ENCODE data around the gene TMEM140.

TMEM140 gene

GRCh38 chr7:135174941-135175340 is 27.1 kb downstream of the TMEM140 start:
- no peak for DNase-seq (ENCODE audit: low read depth in 2 of 2)

- DNase-seq (ENCODE audit: low read depth in 2 of 2), result no peak
Measured at GRCh38 chr7:135175931-135176330, 28.1 kb downstream of the TMEM140 start.

GRCh38 chr7:135177028-135177696 is 29.3 kb downstream of the TMEM140 start:
- DNase-seq (ENCODE audit: low read depth in 2 of 2), result no peak

GRCh38 chr7:135178364-135178763 is 30.5 kb downstream of the TMEM140 start:
- DNase-seq (ENCODE audit: low read depth in 2 of 2), result no peak

GRCh38 chr7:135179321-135179925 is 31.6 kb downstream of the TMEM140 start:
- DNase-seq (ENCODE audit: low read depth in 2 of 2), result no peak

GRCh38 chr7:135180122-135180521 is 32.2 kb downstream of the TMEM140 start:
- no peak for DNase-seq (ENCODE audit: low read depth in 2 of 2)

GRCh38 chr7:135181261-135181928 is 33.5 kb downstream of the TMEM140 start:
- no peak for DNase-seq (ENCODE audit: low read depth in 2 of 2)

GRCh38 chr7:135181929-135182678 is 34.2 kb downstream of the TMEM140 start:
- DNase-seq (ENCODE audit: low read depth in 2 of 2), result no peak

GRCh38 chr7:135183478-135183877 is 35.6 kb downstream of the TMEM140 start:
- no peak for DNase-seq (ENCODE audit: low read depth in 2 of 2)

- no peak for DNase-seq (ENCODE audit: low read depth in 2 of 2)
Measured at GRCh38 chr7:135184254-135184841, 36.5 kb downstream of the TMEM140 start.

GRCh38 chr7:135185471-135186260 is 37.8 kb downstream of the TMEM140 start:
- no peak for DNase-seq (ENCODE audit: low read depth in 2 of 2)

GRCh38 chr7:135186261-135186540 is 38.3 kb downstream of the TMEM140 start:
- DNase-seq (ENCODE audit: low read depth in 2 of 2), result no peak

- no peak for DNase-seq (ENCODE audit: low read depth in 2 of 2)
Measured at GRCh38 chr7:135186841-135187253, 39.0 kb downstream of the TMEM140 start.

GRCh38 chr7:135188298-135188984 is 40.6 kb downstream of the TMEM140 start:
- no peak for DNase-seq (ENCODE audit: low read depth in 2 of 2)

- DNase-seq (ENCODE audit: low read depth in 2 of 2), result no peak
Measured at GRCh38 chr7:135189221-135189662, 41.4 kb downstream of the TMEM140 start.

- DNase-seq (ENCODE audit: low read depth in 2 of 2), result peak; percentile 52 to 54
Measured at GRCh38 chr7:135189961-135190360, 42.1 kb downstream of the TMEM140 start.

- DNase-seq (ENCODE audit: low read depth in 2 of 2), result no peak
Measured at GRCh38 chr7:135190703-135191102, 42.8 kb downstream of the TMEM140 start.

- DNase-seq (ENCODE audit: low read depth in 2 of 2), result no peak
Measured at GRCh38 chr7:135192914-135193536, 45.2 kb downstream of the TMEM140 start.

- DNase-seq (ENCODE audit: low read depth in 2 of 2), result peak; percentile 91 to 92
Measured at GRCh38 chr7:135193615-135194081, 45.8 kb downstream of the TMEM140 start.

GRCh38 chr7:135194494-135195095 is 46.7 kb downstream of the TMEM140 start:
- DNase-seq (ENCODE audit: low read depth in 2 of 2), result no peak

All from fibroblast of skin of left biceps (primary cell).